Measurements from ENCODE around the gene TYW1.
A peak's percentile ranks its signal among the peaks of the same experiment; 100 is the strongest.
"Not testable (repeated sequence)": the region's sequence is repeated elsewhere in the genome, so short reads cannot be mapped to it uniquely, and the experiment has no call there.

Gene TYW1

GRCh38 chr7:66964411-66964810, 32.2 kb upstream of the TYW1 start:
- no peaks in the 10 kb centered on the region for H3K4me1 Mint-ChIP-seq
- H3K27ac Mint-ChIP-seq: peak overlapping the region in 1 of 3 experiments; percentile 37
- no peaks in the 10 kb centered on the region for H3K27me3 Mint-ChIP-seq (ENCODE audit: low read depth)
- H3K36me3 Mint-ChIP-seq (ENCODE audit: low read depth): peaks cover 19% of the 10 kb centered on the region
- peaks cover 4% of the 10 kb centered on the region for H3K9me3 Mint-ChIP-seq
- TF ChIP-seq CTCF (IDR thresholded peaks at IDR 0.05; ENCODE audit: unreplicated experiment in 3 of 3): no peak
- no peak overlapping the region for H3K4me3 Mint-ChIP-seq

GRCh38 chr7:66967029-66967428, 29.6 kb upstream of the TYW1 start:
- TF ChIP-seq CTCF (IDR thresholded peaks at IDR 0.05; ENCODE audit: unreplicated experiment in 3 of 3): no peak
- Mint-ChIP-seq H3K36me3 (ENCODE audit: low read depth) (peaks cover 10% of the 10 kb centered on the region), H3K4me1 (no peaks in the 10 kb centered on the region), H3K4me3 (no peak overlapping the region), H3K27ac (no peak overlapping the region), H3K27me3 (ENCODE audit: low read depth) (no peaks in the 10 kb centered on the region), H3K9me3 (peaks cover 4% of the 10 kb centered on the region)

GRCh38 chr7:66969001-66969400, 27.6 kb upstream of the TYW1 start:
- not testable (repeated sequence) for H3K9me3 Mint-ChIP-seq; H3K27ac Mint-ChIP-seq; H3K36me3 Mint-ChIP-seq (ENCODE audit: low read depth); H3K4me1 Mint-ChIP-seq; H3K27me3 Mint-ChIP-seq (ENCODE audit: low read depth); H3K4me3 Mint-ChIP-seq

GRCh38 chr7:66970310-66970709, 26.3 kb upstream of the TYW1 start:
- Mint-ChIP-seq H3K27me3 (ENCODE audit: low read depth) (no peaks in the 10 kb centered on the region), H3K27ac (no peak overlapping the region), H3K9me3 (no peaks in the 10 kb centered on the region), H3K4me1 (no peaks in the 10 kb centered on the region), H3K4me3 (no peak overlapping the region), H3K36me3 (ENCODE audit: low read depth) (no peaks in the 10 kb centered on the region)
- TF ChIP-seq CTCF (IDR thresholded peaks at IDR 0.05; ENCODE audit: unreplicated experiment in 3 of 3): no peak

GRCh38 chr7:66974986-66975590, 21.5 kb upstream of the TYW1 start:
- Mint-ChIP-seq H3K36me3 (ENCODE audit: low read depth) (no peaks in the 10 kb centered on the region), H3K27me3 (ENCODE audit: low read depth) (no peaks in the 10 kb centered on the region), H3K27ac (no peak overlapping the region), H3K4me3 (no peak overlapping the region), H3K4me1 (no peaks in the 10 kb centered on the region), H3K9me3 (peaks cover 4% of the 10 kb centered on the region)
- TF ChIP-seq CTCF (IDR thresholded peaks at IDR 0.05; ENCODE audit: unreplicated experiment in 3 of 3): no peak

GRCh38 chr7:66978312-66978711, 18.3 kb upstream of the TYW1 start:
- not testable (repeated sequence) for H3K27ac Mint-ChIP-seq; H3K36me3 Mint-ChIP-seq (ENCODE audit: low read depth); H3K4me1 Mint-ChIP-seq; H3K27me3 Mint-ChIP-seq (ENCODE audit: low read depth); H3K4me3 Mint-ChIP-seq
- H3K9me3 Mint-ChIP-seq: peaks cover 13% of the 10 kb centered on the region

- H3K9me3 Mint-ChIP-seq: peaks cover 13% of the 10 kb centered on the region
- H3K36me3 Mint-ChIP-seq (ENCODE audit: low read depth); H3K4me3 Mint-ChIP-seq; H3K27me3 Mint-ChIP-seq (ENCODE audit: low read depth); H3K27ac Mint-ChIP-seq; H3K4me1 Mint-ChIP-seq: not testable (repeated sequence)
Measured at GRCh38 chr7:66979013-66979412, 17.6 kb upstream of the TYW1 start.

- H3K4me3 Mint-ChIP-seq; H3K36me3 Mint-ChIP-seq (ENCODE audit: low read depth); H3K4me1 Mint-ChIP-seq; H3K27me3 Mint-ChIP-seq (ENCODE audit: low read depth); H3K27ac Mint-ChIP-seq: not testable (repeated sequence)
- peaks cover 13% of the 10 kb centered on the region for H3K9me3 Mint-ChIP-seq
Measured at GRCh38 chr7:66980336-66980735, 16.3 kb upstream of the TYW1 start.

GRCh38 chr7:66989552-66989951, 7.1 kb upstream of the TYW1 start:
- H3K4me3 Mint-ChIP-seq; H3K27me3 Mint-ChIP-seq (ENCODE audit: low read depth); H3K9me3 Mint-ChIP-seq; H3K27ac Mint-ChIP-seq; H3K4me1 Mint-ChIP-seq: not testable (repeated sequence)
- H3K36me3 Mint-ChIP-seq (ENCODE audit: low read depth): peaks cover 36% of the 10 kb centered on the region

GRCh38 chr7:66994051-66994450, 2.6 kb upstream of the TYW1 start:
- Mint-ChIP-seq H3K36me3 (ENCODE audit: low read depth) (peaks cover 21% of the 10 kb centered on the region), H3K4me3 (peak overlapping the region; percentile 98), H3K27ac (peak overlapping the region; percentile 97 to 100 (median 99))
- H3K4me1 Mint-ChIP-seq; H3K27me3 Mint-ChIP-seq (ENCODE audit: low read depth); H3K9me3 Mint-ChIP-seq: not testable (repeated sequence)
